ENCODE measurements around the gene NR6A1. TPM values are rescaled to one million over a fixed set of nuclear protein-coding genes. Genes with fewer than 3 reads are reported as not detected.

NR6A1 gene
- total RNA-seq, 5 donors from 2014 or later (not counting 1 experiment from before 2014, with no cell fraction given) = 0.19 to 0.50 (median 0.40) TPM; not detected in 1

GRCh38 chr9:124485936-124486335 lies 285.2 kb downstream of the NR6A1 start:
- CTCF ChIA-PET = no interaction called here
- POLR2A ChIA-PET = interaction anchor here in 1 of 2 donors (0.6 kb wide), 1 partner anchor 60 kb away, joined by 3 read pairs; no protein-coding TSS in a partner anchor
- H3K4me3 Mint-ChIP-seq = no peak overlapping the region

GRCh38 chr9:124485201-124485600 lies 285.9 kb downstream of the NR6A1 start:
- Mint-ChIP-seq H3K4me1 (no peaks in the 10 kb centered on the region), H3K9me3 (no peaks in the 10 kb centered on the region), H3K27ac (no peak overlapping the region), H3K27me3 (peaks cover 6% of the 10 kb centered on the region in 2 donors), H3K4me3 (no peak overlapping the region), H3K36me3 (no peaks in the 10 kb centered on the region)
- CTCF ChIA-PET = no interaction called here
- no peaks in the 10 kb centered on the region for H3K9me3 ChIP-seq
- H3K4me1 ChIP-seq (ENCODE audit: control insufficient read depth in 1 of 2, extremely low read depth in 1 of 2, insufficient read depth in 2 of 2, low read length in 2 of 2) = no peaks in the 10 kb centered on the region
- H3K36me3 ChIP-seq (ENCODE audit: control insufficient read depth in 2 of 2, extremely low read depth in 1 of 2, insufficient read depth in 1 of 2, low read length in 1 of 2) = no peaks in the 10 kb centered on the region
- no peak overlapping the region for H3K27ac ChIP-seq (ENCODE audit: low read length)
- DNase-seq (no peak), ATAC-seq (replicated peaks in 1 of 4) (no peak)
- H3K4me3 ChIP-seq (ENCODE audit: control insufficient read depth in 1 of 2, extremely low read depth in 1 of 2, low read length in 1 of 2) = no peak overlapping the region
- WGBS (ENCODE audit: insufficient coverage) = 94% methylated on average over 10 of the region's 13 CpGs
- H3K27me3 ChIP-seq (replicated peaks in 1 of 2; ENCODE audit: control insufficient read depth in 2 of 2, extremely low read depth in 1 of 2, insufficient read depth in 2 of 2, low read length in 1 of 2) = peaks cover 0 to 29% of the 10 kb centered on the region in 2 experiments
- POLR2A ChIA-PET = interaction anchor here in 1 of 2 donors (0.6 kb wide), 1 partner anchor 60 kb away, joined by 3 read pairs; no protein-coding TSS in a partner anchor

More at GRCh38 chr9:124485936-124486335, 285.2 kb downstream of the NR6A1 start:
- no peak for ATAC-seq (replicated peaks in 1 of 4)
- no peak overlapping the region for H3K27ac ChIP-seq (ENCODE audit: low read length)
- no peaks in the 10 kb centered on the region for H3K4me1 Mint-ChIP-seq
- no peaks in the 10 kb centered on the region for H3K36me3 ChIP-seq (ENCODE audit: control insufficient read depth in 2 of 2, extremely low read depth in 1 of 2, insufficient read depth in 1 of 2, low read length in 1 of 2)
- H3K4me1 ChIP-seq (ENCODE audit: control insufficient read depth in 1 of 2, extremely low read depth in 1 of 2, insufficient read depth in 2 of 2, low read length in 2 of 2) = no peaks in the 10 kb centered on the region
- peaks cover 0 to 25% of the 10 kb centered on the region in 2 experiments for H3K27me3 ChIP-seq (replicated peaks in 1 of 2; ENCODE audit: control insufficient read depth in 2 of 2, extremely low read depth in 1 of 2, insufficient read depth in 2 of 2, low read length in 1 of 2)
- no peak for DNase-seq
- peaks cover 3 to 5% of the 10 kb centered on the region in 2 donors for H3K27me3 Mint-ChIP-seq
- H3K9me3 ChIP-seq = no peaks in the 10 kb centered on the region
- no peak overlapping the region for H3K4me3 ChIP-seq (ENCODE audit: control insufficient read depth in 1 of 2, extremely low read depth in 1 of 2, low read length in 1 of 2)
- H3K36me3 Mint-ChIP-seq = no peaks in the 10 kb centered on the region
- no peak overlapping the region for H3K27ac Mint-ChIP-seq
- WGBS (ENCODE audit: insufficient coverage) = 76% methylated on average over 8 of the region's 15 CpGs
- H3K9me3 Mint-ChIP-seq = no peaks in the 10 kb centered on the region

GRCh38 chr9:124483481-124483880 lies 287.6 kb downstream of the NR6A1 start:
- Histone ChIP-seq H3K4me1 (ENCODE audit: control insufficient read depth in 1 of 2, extremely low read depth in 1 of 2, insufficient read depth in 2 of 2, low read length in 2 of 2) (no peaks in the 10 kb centered on the region), H3K27ac (ENCODE audit: low read length) (no peak overlapping the region), H3K27me3 (replicated peaks in 1 of 2; ENCODE audit: control insufficient read depth in 2 of 2, extremely low read depth in 1 of 2, insufficient read depth in 2 of 2, low read length in 1 of 2) (peaks cover 0 to 35% of the 10 kb centered on the region in 2 experiments), H3K9me3 (no peaks in the 10 kb centered on the region), H3K4me3 (ENCODE audit: control insufficient read depth in 1 of 2, extremely low read depth in 1 of 2, low read length in 1 of 2) (no peak overlapping the region), H3K36me3 (ENCODE audit: control insufficient read depth in 2 of 2, extremely low read depth in 1 of 2, insufficient read depth in 1 of 2, low read length in 1 of 2) (no peaks in the 10 kb centered on the region)
- H3K36me3 Mint-ChIP-seq = no peaks in the 10 kb centered on the region
- ChIA-PET POLR2A (no interaction called here), CTCF (no interaction called here)
- peaks cover 13 to 19% of the 10 kb centered on the region in 2 donors for H3K27me3 Mint-ChIP-seq
- H3K27ac Mint-ChIP-seq = no peak overlapping the region
- ATAC-seq (replicated peaks in 1 of 4) = no peak
- no peak overlapping the region for H3K4me3 Mint-ChIP-seq
- DNase-seq = no peak
- no peaks in the 10 kb centered on the region for H3K9me3 Mint-ChIP-seq
- H3K4me1 Mint-ChIP-seq = no peaks in the 10 kb centered on the region
- 93% methylated on average over 5 of the region's 9 CpGs for WGBS (ENCODE audit: insufficient coverage)

GRCh38 chr9:124482431-124483031 lies 288.6 kb downstream of the NR6A1 start:
- H3K9me3 Mint-ChIP-seq = no peaks in the 10 kb centered on the region
- POLR2A ChIA-PET = no interaction called here
- no peak overlapping the region for H3K27ac ChIP-seq (ENCODE audit: low read length)

GRCh38 chr9:124481115-124481514 lies 290.0 kb downstream of the NR6A1 start:
- Mint-ChIP-seq H3K4me3 (no peak overlapping the region), H3K27ac (no peak overlapping the region), H3K4me1 (no peaks in the 10 kb centered on the region), H3K9me3 (no peaks in the 10 kb centered on the region), H3K36me3 (no peaks in the 10 kb centered on the region), H3K27me3 (peaks cover 12 to 33% of the 10 kb centered on the region in 2 donors)
- no peak for ATAC-seq (replicated peaks in 1 of 4)
- Histone ChIP-seq H3K4me1 (ENCODE audit: control insufficient read depth in 1 of 2, extremely low read depth in 1 of 2, insufficient read depth in 2 of 2, low read length in 2 of 2) (peaks cover 0 to 5% of the 10 kb centered on the region in 2 experiments), H3K27me3 (replicated peaks in 1 of 2; ENCODE audit: control insufficient read depth in 2 of 2, extremely low read depth in 1 of 2, insufficient read depth in 2 of 2, low read length in 1 of 2) (peaks cover 0 to 47% of the 10 kb centered on the region in 2 experiments), H3K27ac (ENCODE audit: low read length) (no peak overlapping the region), H3K36me3 (ENCODE audit: control insufficient read depth in 2 of 2, extremely low read depth in 1 of 2, insufficient read depth in 1 of 2, low read length in 1 of 2) (no peaks in the 10 kb centered on the region), H3K4me3 (ENCODE audit: control insufficient read depth in 1 of 2, extremely low read depth in 1 of 2, low read length in 1 of 2) (no peak overlapping the region), H3K9me3 (no peaks in the 10 kb centered on the region)
- WGBS (ENCODE audit: insufficient coverage) = 87% methylated on average over 8 of the region's 17 CpGs
- ChIA-PET CTCF (no interaction called here), POLR2A (no interaction called here)
- no peak for DNase-seq

More at GRCh38 chr9:124482431-124483031, 288.6 kb downstream of the NR6A1 start:
- no peak for ATAC-seq (replicated peaks in 1 of 4)
- peaks cover 0 to 41% of the 10 kb centered on the region in 2 experiments for H3K27me3 ChIP-seq (replicated peaks in 1 of 2; ENCODE audit: control insufficient read depth in 2 of 2, extremely low read depth in 1 of 2, insufficient read depth in 2 of 2, low read length in 1 of 2)
- Mint-ChIP-seq H3K36me3 (no peaks in the 10 kb centered on the region), H3K4me1 (no peaks in the 10 kb centered on the region), H3K4me3 (no peak overlapping the region), H3K27me3 (peaks cover 12 to 24% of the 10 kb centered on the region in 2 donors), H3K27ac (no peak overlapping the region)
- CTCF ChIA-PET = no interaction called here
- no peak for DNase-seq
- H3K9me3 ChIP-seq = no peaks in the 10 kb centered on the region
- no peak overlapping the region for H3K4me3 ChIP-seq (ENCODE audit: control insufficient read depth in 1 of 2, extremely low read depth in 1 of 2, low read length in 1 of 2)
- H3K36me3 ChIP-seq (ENCODE audit: control insufficient read depth in 2 of 2, extremely low read depth in 1 of 2, insufficient read depth in 1 of 2, low read length in 1 of 2) = no peaks in the 10 kb centered on the region
- H3K4me1 ChIP-seq (ENCODE audit: control insufficient read depth in 1 of 2, extremely low read depth in 1 of 2, insufficient read depth in 2 of 2, low read length in 2 of 2) = peaks cover 0 to under 1% of the 10 kb centered on the region in 2 experiments
- WGBS (ENCODE audit: insufficient coverage) = 59% methylated on average over 19 of the region's 26 CpGs

GRCh38 chr9:124480621-124480981 lies 290.5 kb downstream of the NR6A1 start:
- ATAC-seq (replicated peaks in 1 of 4) = no peak
- H3K4me1 Mint-ChIP-seq = no peaks in the 10 kb centered on the region
- Histone ChIP-seq H3K4me3 (ENCODE audit: control insufficient read depth in 1 of 2, extremely low read depth in 1 of 2, low read length in 1 of 2) (no peak overlapping the region), H3K36me3 (ENCODE audit: control insufficient read depth in 2 of 2, extremely low read depth in 1 of 2, insufficient read depth in 1 of 2, low read length in 1 of 2) (no peaks in the 10 kb centered on the region), H3K4me1 (ENCODE audit: control insufficient read depth in 1 of 2, extremely low read depth in 1 of 2, insufficient read depth in 2 of 2, low read length in 2 of 2) (peaks cover 0 to 5% of the 10 kb centered on the region in 2 experiments), H3K9me3 (no peaks in the 10 kb centered on the region), H3K27me3 (replicated peaks in 1 of 2; ENCODE audit: control insufficient read depth in 2 of 2, extremely low read depth in 1 of 2, insufficient read depth in 2 of 2, low read length in 1 of 2) (peaks cover 0 to 49% of the 10 kb centered on the region in 2 experiments), H3K27ac (ENCODE audit: low read length) (no peak overlapping the region)
- peaks cover 12 to 34% of the 10 kb centered on the region in 2 donors for H3K27me3 Mint-ChIP-seq
- DNase-seq = no peak
- no peak overlapping the region for H3K27ac Mint-ChIP-seq
- 40% methylated on average over 5 of the region's 7 CpGs for WGBS (ENCODE audit: insufficient coverage)
- H3K36me3 Mint-ChIP-seq = no peaks in the 10 kb centered on the region
- ChIA-PET CTCF (no interaction called here), POLR2A (no interaction called here)
- no peaks in the 10 kb centered on the region for H3K9me3 Mint-ChIP-seq
- no peak overlapping the region for H3K4me3 Mint-ChIP-seq
